Measurements from ENCODE around the gene FOXA1. TPM values are rescaled to one million over a fixed set of nuclear protein-coding genes. Genes with fewer than 3 reads are reported as not detected.

Gene FOXA1
- total RNA-seq, 1 experiment from 2014 or later: 5.3 TPM

- no peak for DNase-seq (ENCODE audit: low spot score)
Observed at GRCh38 chr14:37602605-37603453, 7.8 kb upstream of the FOXA1 start.

- DNase-seq (ENCODE audit: low spot score): no peak
Observed at GRCh38 chr14:37601865-37602264, 6.8 kb upstream of the FOXA1 start.

GRCh38 chr14:37600880-37601741 is 6.1 kb upstream of the FOXA1 start:
- DNase-seq (ENCODE audit: low spot score): no peak

GRCh38 chr14:37599507-37600368 is 4.7 kb upstream of the FOXA1 start:
- no peak for DNase-seq (ENCODE audit: low spot score)

- no peak for DNase-seq (ENCODE audit: low spot score)
Observed at GRCh38 chr14:37598747-37599506, 3.9 kb upstream of the FOXA1 start.

GRCh38 chr14:37597914-37598746 is 3.1 kb upstream of the FOXA1 start:
- no peak for DNase-seq (ENCODE audit: low spot score)

GRCh38 chr14:37597538-37597913 is 2.5 kb upstream of the FOXA1 start:
- no peak for DNase-seq (ENCODE audit: low spot score)

- DNase-seq (ENCODE audit: low spot score): no peak
Observed at GRCh38 chr14:37596790-37597472, 1.9 kb upstream of the FOXA1 start.

GRCh38 chr14:37595809-37596621 is 966 bp upstream of the FOXA1 start:
- DNase-seq (ENCODE audit: low spot score): peak; percentile 52

GRCh38 chr14:37594238-37594970 is 645 bp downstream of the FOXA1 start:
- DNase-seq (ENCODE audit: low spot score): peak; percentile 72

- DNase-seq (ENCODE audit: low spot score): no peak
Observed at GRCh38 chr14:37593511-37594237, 1.4 kb downstream of the FOXA1 start.

- DNase-seq (ENCODE audit: low spot score): no peak
Observed at GRCh38 chr14:37592482-37593408, 2.3 kb downstream of the FOXA1 start.

- no peak for DNase-seq (ENCODE audit: low spot score)
Observed at GRCh38 chr14:37591941-37592481, 3.0 kb downstream of the FOXA1 start.

- DNase-seq (ENCODE audit: low spot score): no peak
Observed at GRCh38 chr14:37591311-37591940, 3.6 kb downstream of the FOXA1 start.

GRCh38 chr14:37590428-37591139 is 4.5 kb downstream of the FOXA1 start:
- DNase-seq (ENCODE audit: low spot score): no peak
